ENCODE results near the gene ENTPD7.
"Not testable (repeated sequence)": the region's sequence is repeated elsewhere in the genome, so short reads cannot be mapped to it uniquely, and the experiment has no call there.

ENTPD7 gene

GRCh38 chr10:99695761-99696160, 36.5 kb downstream of the ENTPD7 start:
- no peak for DNase-seq

- DNase-seq = no peak
Observed at GRCh38 chr10:99698504-99699080, 39.3 kb downstream of the ENTPD7 start.

GRCh38 chr10:99700649-99701048, 41.3 kb downstream of the ENTPD7 start:
- DNase-seq = no peak

- DNase-seq = no peak
Observed at GRCh38 chr10:99708428-99709012, 49.2 kb downstream of the ENTPD7 start.

- DNase-seq = no peak
Observed at GRCh38 chr10:99709480-99710229, 50.3 kb downstream of the ENTPD7 start.

GRCh38 chr10:99711129-99711719, 51.9 kb downstream of the ENTPD7 start:
- peak; percentile 11 for DNase-seq

GRCh38 chr10:99714446-99714845, 55.1 kb downstream of the ENTPD7 start:
- no peak for DNase-seq

- DNase-seq = no peak
Observed at GRCh38 chr10:99720387-99720786, 61.1 kb downstream of the ENTPD7 start.

GRCh38 chr10:99730026-99730425, 70.7 kb downstream of the ENTPD7 start:
- no peak for DNase-seq

- DNase-seq = no peak
Observed at GRCh38 chr10:99731306-99732032, 72.2 kb downstream of the ENTPD7 start.

GRCh38 chr10:99732033-99732842, 72.9 kb downstream of the ENTPD7 start, which contains the start of the genes COX15 and CUTC:
Gene COX15, minus strand, starts transcription at chr10:99732127. Its CDS starts 78 bp downstream, at chr10:99732049.
Gene CUTC, plus strand, starts transcription at chr10:99732234. Its CDS starts 115 bp downstream, at chr10:99732349.
- peak; percentile 93 for DNase-seq

GRCh38 chr10:99733366-99733765, 74.1 kb downstream of the ENTPD7 start:
- no peak for DNase-seq

- DNase-seq = not testable (repeated sequence)
Observed at GRCh38 chr10:99734111-99734510, 74.8 kb downstream of the ENTPD7 start.

- DNase-seq = no peak
Observed at GRCh38 chr10:99740260-99740659, 81.0 kb downstream of the ENTPD7 start.

- no peak for DNase-seq
Observed at GRCh38 chr10:99740933-99741559, 81.7 kb downstream of the ENTPD7 start.

- DNase-seq = no peak
Observed at GRCh38 chr10:99742254-99742653, 82.9 kb downstream of the ENTPD7 start.

GRCh38 chr10:99742701-99743100, 83.4 kb downstream of the ENTPD7 start:
- DNase-seq = no peak

GRCh38 chr10:99743841-99744240, 84.5 kb downstream of the ENTPD7 start:
- no peak for DNase-seq

- DNase-seq = not testable (repeated sequence)
Observed at GRCh38 chr10:99746166-99746565, 86.9 kb downstream of the ENTPD7 start.

- no peak for DNase-seq
Observed at GRCh38 chr10:99748823-99749451, 89.6 kb downstream of the ENTPD7 start.

GRCh38 chr10:99750641-99751040, 91.3 kb downstream of the ENTPD7 start:
- DNase-seq = no peak

All from activated gamma-delta T cell treated with Interleukin-2 at 50 U/mL for 16 hours (primary cell).